Stomach smooth muscle (tissue), 2 donors: ENCODE measurements around the gene CTTN.

ENCODE experiments used
- H3K27ac ChIP-seq: one replicate; pipeline ENCODE4 v1.7.0; 2013; ENCODE audit warnings: mild to moderate bottlenecking, low read length, inconsistent platforms
- H3K27me3 ChIP-seq, 2 donors: one replicate each; pipeline ENCODE4 v1.7.0; 2013; ENCODE audit warnings: low read length in 2 of 2; ENCODE audit not compliant: insufficient read depth in 2 of 2, control insufficient read depth in 1 of 2
- H3K36me3 ChIP-seq, 2 donors: one replicate each; pipeline ENCODE4 v1.7.0; 2013; ENCODE audit warnings: low read length in 2 of 2; ENCODE audit not compliant: control insufficient read depth in 2 of 2, insufficient read depth in 2 of 2
- H3K4me1 ChIP-seq: one replicate; pipeline ENCODE4 v1.7.0; 2013; ENCODE audit warnings: low read length; ENCODE audit not compliant: control insufficient read depth, insufficient read depth
- H3K4me3 ChIP-seq, 2 donors: one replicate each; pipeline ENCODE4 v1.7.0; 2013; ENCODE audit warnings: low read length in 2 of 2
- H3K9ac ChIP-seq, 2 donors: one replicate each; pipeline ENCODE4 v1.7.0; 2013; ENCODE audit warnings: low read length in 2 of 2, mild to moderate bottlenecking in 1 of 2
- H3K9me3 ChIP-seq, 2 donors: one replicate each; pipeline ENCODE4 v1.7.0; 2013; ENCODE audit warnings: low read length in 2 of 2; ENCODE audit not compliant: control insufficient read depth in 2 of 2
- donor health status: healthy.
- donor health status: Pancreatic carcinoma.

The CTTN gene

DNA sequence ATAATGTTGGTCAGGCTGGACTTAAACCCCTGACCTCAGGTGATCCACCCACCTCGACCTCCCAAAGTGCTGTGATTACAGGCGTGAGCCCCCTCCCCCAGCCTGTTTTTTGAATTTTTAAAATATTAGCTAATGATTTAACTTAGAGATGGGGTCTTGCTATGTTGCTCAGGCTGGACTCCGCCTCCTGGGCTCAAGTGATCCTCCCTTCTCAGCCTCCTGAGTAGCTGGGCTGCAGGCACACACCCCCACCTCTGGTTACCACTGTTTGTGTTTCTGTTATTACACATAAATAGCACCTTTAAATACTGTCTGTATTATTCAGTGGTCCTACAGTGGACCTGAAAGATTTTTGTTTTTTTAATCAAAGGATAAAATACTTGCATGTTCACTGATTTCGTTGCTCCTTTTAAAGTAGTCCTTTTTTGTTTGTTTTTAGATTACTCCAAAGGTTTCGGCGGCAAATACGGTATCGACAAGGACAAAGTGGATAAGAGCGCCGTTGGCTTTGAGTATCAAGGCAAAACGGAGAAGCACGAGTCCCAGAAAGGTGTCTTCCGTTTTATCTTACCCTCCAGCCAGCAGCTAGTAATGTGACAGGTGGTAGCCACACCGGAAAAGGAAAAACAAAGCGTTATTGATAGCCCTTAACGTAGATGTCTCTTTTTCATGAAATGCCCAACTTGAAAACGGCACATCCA lies 21.1 kb downstream of the CTTN start:
- no peak overlapping the region for H3K27ac ChIP-seq
- no peaks in the 10 kb centered on the region for H3K4me1 ChIP-seq
- H3K4me3 ChIP-seq: no peak overlapping the region
- no peaks in the 10 kb centered on the region for H3K27me3 ChIP-seq
- H3K9me3 ChIP-seq: no peaks in the 10 kb centered on the region
- peaks cover 77% of the 10 kb centered on the region in 2 donors for H3K36me3 ChIP-seq
- H3K9ac ChIP-seq: no peak overlapping the region

DNA sequence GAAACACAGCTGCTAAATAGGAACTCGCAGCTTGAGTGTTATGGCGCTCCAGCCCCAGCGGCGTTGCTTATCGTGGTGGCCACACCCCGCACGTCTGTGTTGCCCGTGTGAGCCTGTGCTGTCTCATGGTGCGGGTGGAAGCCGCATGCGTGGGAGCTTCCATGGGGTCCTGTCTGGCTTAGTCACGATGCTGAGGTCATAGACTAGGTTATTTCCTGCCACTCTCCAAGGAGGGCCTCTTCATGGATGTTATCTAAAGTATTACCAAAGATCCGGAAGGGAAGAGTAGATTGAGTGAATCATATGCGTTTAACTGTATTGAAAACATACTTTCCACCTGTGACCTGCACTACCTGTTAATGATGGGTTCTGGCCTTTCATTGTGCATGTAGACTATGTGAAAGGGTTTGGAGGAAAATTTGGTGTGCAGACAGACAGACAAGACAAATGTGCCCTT lies 21.7 kb downstream of the CTTN start:
- Histone ChIP-seq H3K9ac (no peak overlapping the region), H3K4me1 (no peaks in the 10 kb centered on the region), H3K9me3 (no peaks in the 10 kb centered on the region), H3K27ac (no peak overlapping the region), H3K4me3 (no peak overlapping the region), H3K36me3 (peaks cover 77% of the 10 kb centered on the region in 2 donors), H3K27me3 (no peaks in the 10 kb centered on the region)

DNA sequence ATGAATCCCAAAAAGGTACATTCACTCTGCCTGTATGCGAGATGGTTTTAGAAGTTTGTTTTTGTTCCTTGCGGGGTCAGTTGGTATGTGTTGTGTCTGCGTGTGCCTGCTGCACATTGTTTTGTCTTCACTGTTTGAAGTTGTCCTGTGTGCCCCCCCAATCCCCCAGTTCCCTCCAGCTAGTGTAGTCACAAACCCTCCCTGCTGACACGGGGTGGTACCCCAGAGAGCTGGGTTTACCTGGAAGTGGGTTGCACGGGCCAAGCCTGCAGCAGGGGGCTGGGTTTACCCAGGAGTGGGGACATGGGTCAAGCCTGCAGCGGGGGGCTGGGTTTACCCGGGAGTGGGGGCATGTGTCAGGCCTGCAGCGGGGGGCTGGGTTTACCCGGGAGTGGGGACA lies 22.2 kb downstream of the CTTN start:
- Histone ChIP-seq H3K36me3 (peaks cover 76 to 77% of the 10 kb centered on the region in 2 donors), H3K27me3 (no peaks in the 10 kb centered on the region), H3K27ac (no peak overlapping the region), H3K4me3 (no peak overlapping the region), H3K4me1 (no peaks in the 10 kb centered on the region), H3K9ac (no peak overlapping the region), H3K9me3 (no peaks in the 10 kb centered on the region)

DNA sequence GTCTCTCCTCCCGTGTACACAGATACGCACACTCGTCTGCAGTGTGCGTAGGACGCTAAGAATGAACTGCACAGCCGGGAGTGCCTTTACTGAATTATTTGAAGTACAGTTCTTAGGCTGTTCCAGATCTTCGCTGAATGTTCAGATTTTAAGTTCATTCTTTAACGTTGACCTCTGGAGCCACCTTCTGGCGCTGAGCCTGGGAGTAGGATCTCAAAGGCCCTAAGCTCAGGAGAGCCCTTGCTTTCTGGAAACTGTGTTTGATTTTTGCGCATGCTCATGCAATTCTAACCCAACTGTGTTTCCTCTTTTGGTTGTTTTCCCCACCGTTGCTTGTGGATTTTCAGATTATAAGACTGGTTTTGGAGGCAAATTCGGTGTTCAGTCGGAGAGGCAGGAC lies 22.8 kb downstream of the CTTN start:
- Histone ChIP-seq H3K4me1 (no peaks in the 10 kb centered on the region), H3K36me3 (peaks cover 74 to 75% of the 10 kb centered on the region in 2 donors), H3K9me3 (no peaks in the 10 kb centered on the region), H3K27ac (no peak overlapping the region), H3K27me3 (no peaks in the 10 kb centered on the region), H3K4me3 (no peak overlapping the region), H3K9ac (no peak overlapping the region)

DNA sequence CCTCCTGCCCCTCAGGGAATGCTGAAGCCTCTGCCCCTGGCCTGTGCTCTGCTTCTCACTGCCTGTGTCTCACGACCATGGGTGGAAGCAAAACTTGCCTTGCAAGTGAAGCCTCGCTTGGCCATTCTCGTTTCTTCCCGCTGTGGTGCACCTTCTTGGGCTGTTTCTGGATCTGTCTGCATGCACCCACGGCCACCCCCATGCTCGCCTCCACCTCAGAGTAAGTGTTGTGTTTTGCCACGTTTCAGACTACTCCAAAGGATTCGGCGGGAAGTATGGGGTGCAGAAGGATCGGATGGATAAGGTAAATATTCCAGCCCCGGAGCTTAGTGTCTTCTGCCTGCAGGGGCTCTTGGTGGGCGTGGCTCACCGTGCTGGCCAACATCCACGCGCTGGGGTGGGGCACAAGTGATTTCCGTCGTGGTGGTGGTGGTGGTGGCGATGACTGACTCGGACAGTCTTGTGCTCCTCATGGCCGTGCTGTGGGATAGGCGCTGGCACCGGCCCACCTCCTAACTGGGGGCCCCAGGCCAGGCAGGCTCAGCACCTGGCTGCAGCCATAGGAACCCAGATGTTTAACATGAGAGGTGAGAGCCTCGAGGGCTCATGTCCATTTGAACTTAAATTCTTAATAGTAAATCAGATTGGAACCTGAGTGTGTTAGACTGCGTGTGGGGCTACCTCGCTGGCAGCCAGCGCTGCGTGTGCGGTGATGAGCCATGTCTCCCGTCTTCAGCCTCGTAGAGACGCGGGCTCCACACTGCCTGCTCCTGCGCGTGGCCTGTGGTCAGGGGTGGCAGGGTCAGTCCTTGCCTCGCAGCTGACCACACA lies 24.6 kb downstream of the CTTN start:
- Histone ChIP-seq H3K9me3 (no peaks in the 10 kb centered on the region), H3K27ac (no peak overlapping the region), H3K4me3 (no peak overlapping the region), H3K27me3 (no peaks in the 10 kb centered on the region), H3K36me3 (peaks cover 62 to 69% of the 10 kb centered on the region in 2 donors), H3K9ac (no peak overlapping the region), H3K4me1 (no peaks in the 10 kb centered on the region)

DNA sequence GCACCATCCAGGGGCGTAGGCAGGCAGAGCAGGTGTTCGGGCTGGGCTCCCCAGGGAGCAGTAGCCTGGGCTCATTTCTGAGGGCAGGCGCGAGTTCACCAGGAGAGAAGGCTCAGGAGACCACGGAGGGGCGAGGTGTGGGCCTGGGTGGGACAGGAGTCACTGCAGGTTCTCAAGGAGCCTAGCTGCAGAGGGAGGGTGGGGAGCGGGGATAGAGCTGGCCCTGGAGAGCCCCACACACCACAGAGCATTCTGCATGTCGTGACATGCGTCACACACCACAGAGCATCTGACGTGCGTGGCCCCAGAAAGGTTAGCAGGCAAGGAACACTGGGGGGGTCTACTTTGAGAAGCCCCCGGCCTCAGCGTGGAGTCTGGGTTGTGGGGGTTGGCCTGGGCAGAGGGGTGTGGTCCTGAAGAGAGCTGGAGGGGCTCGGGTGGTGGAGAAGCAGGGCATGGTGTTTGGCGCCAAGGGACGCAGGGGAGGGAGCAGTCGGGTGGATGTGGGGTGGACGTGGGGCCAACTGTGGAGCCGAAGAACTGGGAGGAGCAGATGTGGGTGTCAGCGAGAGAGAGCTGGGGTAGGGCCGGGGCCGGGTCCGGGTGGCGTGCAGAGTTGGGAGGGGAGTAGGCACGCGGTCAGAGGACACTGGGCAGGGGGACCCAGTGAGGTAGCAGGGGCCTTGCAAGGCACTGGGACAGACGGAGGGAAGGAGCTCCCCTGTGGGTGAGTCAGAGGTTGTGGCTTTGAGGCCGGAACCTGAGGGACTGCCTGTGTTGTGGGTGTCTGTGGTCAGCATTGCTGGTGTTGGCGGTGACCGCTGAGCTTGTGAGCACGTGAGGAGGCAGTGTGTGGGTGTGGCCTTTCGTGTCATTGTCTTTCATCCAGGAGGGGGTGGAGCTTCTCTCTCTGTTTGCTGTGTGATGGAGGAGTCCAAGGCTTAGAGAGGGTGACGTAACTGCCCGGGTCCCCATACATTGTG lies 25.5 kb downstream of the CTTN start:
- Histone ChIP-seq H3K9me3 (no peaks in the 10 kb centered on the region), H3K4me3 (no peak overlapping the region), H3K4me1 (no peaks in the 10 kb centered on the region), H3K27me3 (no peaks in the 10 kb centered on the region), H3K9ac (no peak overlapping the region), H3K36me3 (peaks cover 61 to 66% of the 10 kb centered on the region in 2 donors), H3K27ac (no peak overlapping the region)

DNA sequence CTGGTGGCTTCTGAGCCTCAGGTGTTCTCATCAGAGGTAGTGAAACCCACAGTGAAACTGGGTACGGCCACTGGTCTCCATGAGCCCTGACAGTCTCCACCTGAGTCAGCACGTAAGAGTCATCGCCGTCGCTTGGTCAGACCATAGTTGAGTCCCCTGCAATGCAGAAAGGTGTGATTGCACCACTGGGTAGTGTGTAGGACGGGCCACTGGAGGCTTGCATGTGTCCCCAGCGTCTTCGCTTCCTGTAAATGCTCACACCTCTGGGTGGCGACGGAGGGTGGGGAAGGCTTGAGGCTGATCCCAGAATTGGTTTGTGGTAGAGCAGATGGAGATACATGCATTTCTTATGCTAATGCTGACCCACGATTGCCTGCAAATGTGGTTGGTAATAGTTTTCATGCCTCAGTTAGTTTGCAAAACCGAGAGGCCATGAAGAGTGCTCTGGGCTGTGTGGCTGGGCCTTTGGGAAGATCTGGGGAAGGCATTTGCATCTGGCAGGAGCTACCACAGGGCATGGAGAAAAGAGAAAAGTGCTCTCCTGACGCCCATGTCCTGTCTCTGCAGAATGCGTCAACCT lies 26.5 kb downstream of the CTTN start:
- no peaks in the 10 kb centered on the region for H3K9me3 ChIP-seq
- H3K4me3 ChIP-seq: no peak overlapping the region
- no peak overlapping the region for H3K9ac ChIP-seq
- no peak overlapping the region for H3K27ac ChIP-seq
- H3K4me1 ChIP-seq: no peaks in the 10 kb centered on the region
- peaks cover 67 to 68% of the 10 kb centered on the region in 2 donors for H3K36me3 ChIP-seq
- no peaks in the 10 kb centered on the region for H3K27me3 ChIP-seq

DNA sequence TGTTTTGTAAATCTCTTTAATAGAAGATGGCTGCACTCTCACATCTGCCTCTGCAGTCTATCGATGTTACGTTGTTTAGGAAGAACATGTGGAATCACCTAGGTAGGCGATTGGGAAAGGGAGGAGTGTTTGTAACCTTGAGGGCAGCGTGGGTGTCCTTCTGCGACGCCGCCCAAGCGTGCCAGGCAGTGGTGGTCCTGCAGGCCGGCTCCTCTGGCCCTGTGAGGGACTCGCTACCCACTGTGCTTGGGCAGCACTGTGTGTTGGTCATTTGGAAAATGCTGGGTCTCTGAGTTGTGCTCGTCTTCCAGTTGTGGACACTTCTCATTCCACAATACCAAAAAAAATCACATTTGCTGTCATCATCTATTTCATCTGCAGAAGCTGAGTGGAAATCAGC lies 29.1 kb downstream of the CTTN start:
- Histone ChIP-seq H3K36me3 (peaks cover 69 to 71% of the 10 kb centered on the region in 2 donors), H3K27me3 (no peaks in the 10 kb centered on the region), H3K4me1 (no peaks in the 10 kb centered on the region), H3K9me3 (no peaks in the 10 kb centered on the region), H3K27ac (no peak overlapping the region), H3K9ac (no peak overlapping the region), H3K4me3 (no peak overlapping the region)

DNA sequence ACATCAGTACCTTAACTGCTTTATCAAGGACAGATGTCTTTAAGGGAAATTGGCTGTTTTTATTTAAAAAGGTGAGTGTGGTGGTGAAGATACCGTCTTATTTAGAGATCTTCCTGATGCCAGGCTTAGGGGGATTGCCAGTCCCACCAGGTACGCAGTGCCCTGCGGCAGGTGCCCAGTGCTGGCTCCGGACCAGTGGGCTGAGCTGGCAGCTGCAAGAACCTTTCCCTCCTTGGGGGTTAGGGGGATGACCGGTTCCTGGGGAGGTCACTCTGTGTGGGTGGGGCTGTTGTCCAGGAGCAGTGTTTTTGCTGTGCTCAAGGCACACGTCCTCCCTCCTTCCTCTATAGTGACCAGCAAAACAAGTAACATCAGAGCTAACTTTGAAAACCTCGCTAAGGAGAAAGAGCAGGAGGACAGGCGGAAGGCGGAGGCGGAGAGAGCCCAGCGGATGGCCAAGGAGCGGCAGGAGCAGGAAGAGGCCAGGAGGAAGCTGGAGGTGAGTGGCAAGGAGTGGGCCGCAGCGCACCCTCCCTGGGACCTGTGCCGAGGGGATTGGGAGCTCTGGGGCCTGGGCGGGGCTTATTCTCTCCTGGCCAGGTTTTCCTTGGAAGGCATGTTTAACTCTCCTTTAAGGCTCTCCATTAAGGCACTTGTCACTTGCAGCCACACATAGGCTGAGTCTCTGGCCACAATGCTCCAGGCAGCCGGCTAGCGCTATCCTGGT lies 30.5 kb downstream of the CTTN start:
- Histone ChIP-seq H3K27me3 (no peaks in the 10 kb centered on the region), H3K4me1 (no peaks in the 10 kb centered on the region), H3K9ac (no peak overlapping the region), H3K36me3 (peaks cover 67 to 73% of the 10 kb centered on the region in 2 donors), H3K27ac (no peak overlapping the region), H3K9me3 (no peaks in the 10 kb centered on the region), H3K4me3 (no peak overlapping the region)

DNA sequence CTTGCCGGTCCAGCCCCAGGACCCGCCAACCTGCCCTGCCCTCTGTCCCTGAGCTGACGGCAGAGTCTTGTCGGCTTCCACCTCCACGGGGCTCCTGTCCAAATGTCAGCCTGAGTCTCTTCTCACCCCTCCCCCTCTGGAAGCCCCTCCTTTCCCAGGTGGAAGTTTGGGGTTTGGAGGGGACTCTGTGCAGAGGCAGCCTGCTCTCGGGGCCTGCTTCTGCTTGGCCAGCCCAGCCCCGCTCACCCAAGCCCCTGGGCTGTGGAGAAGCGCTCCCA lies 31.0 kb downstream of the CTTN start:
- no peak overlapping the region for H3K9ac ChIP-seq
- H3K36me3 ChIP-seq: peaks cover 66 to 75% of the 10 kb centered on the region in 2 donors
- no peaks in the 10 kb centered on the region for H3K9me3 ChIP-seq
- H3K4me3 ChIP-seq: no peak overlapping the region
- H3K27ac ChIP-seq: no peak overlapping the region
- H3K4me1 ChIP-seq: no peaks in the 10 kb centered on the region
- H3K27me3 ChIP-seq: no peaks in the 10 kb centered on the region
